ENCODE measurements around the gene REG3G.

REG3G gene

DNA sequence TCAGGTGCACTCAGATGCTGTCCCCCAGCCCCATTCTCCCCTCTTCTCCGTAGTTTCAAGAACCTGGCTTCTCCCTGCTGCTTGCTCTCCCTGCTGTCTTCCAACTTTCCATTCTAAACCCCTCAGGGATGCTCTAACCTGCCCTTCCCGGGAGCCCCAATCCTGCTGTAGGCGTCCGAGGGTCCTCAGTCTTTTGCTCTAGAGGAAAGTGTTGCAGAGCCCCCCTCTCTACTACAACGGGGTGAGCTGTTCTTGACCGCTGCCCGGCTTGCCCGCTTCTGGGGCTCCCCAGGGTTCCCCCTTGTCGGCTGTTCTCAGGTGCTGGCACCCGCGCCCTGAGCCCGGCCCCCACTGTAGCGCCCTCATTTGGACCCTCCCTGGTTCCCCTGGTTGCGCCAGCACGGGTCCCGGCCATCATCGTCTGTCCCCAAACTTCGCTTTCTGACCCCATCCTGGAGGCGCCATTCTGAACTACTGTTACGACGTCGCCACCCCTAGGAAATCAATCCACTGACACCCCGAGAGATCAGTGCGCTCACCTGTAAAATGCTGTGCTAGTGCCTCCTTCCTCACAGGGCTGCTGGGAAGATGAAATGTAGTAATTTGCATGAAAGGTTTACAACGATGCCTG lies 31.9 kb upstream of the REG3G start:
- H3K27me3 ChIP-seq (ENCODE audit: insufficient read depth, low read length, poor library complexity, severe bottlenecking), result no peaks in the 10 kb centered on the region

DNA sequence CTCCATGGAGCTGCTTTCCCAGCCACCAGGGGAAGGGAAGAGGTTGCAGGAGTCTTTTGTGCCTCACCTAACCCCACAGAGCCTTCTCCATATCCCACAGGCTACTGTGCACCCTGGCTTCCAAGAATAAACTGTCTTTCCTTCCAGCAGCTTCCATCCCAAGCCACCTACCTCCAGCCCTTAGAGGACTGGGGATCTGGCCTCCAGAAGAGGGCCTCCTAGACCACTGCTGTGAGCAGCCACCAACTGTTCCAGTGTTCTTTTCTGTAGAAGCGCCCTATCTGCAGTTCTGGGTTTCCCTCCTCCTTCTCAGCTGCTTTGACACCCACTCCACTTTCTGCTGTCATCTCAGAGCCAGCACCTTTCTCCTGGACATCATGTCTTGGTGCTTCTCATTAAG lies 30.7 kb upstream of the REG3G start:
- H3K27me3 ChIP-seq (ENCODE audit: insufficient read depth, low read length, poor library complexity, severe bottlenecking), result no peaks in the 10 kb centered on the region

More for the DNA sequence above, 31.9 kb upstream of the REG3G start:
- H3K4me2 ChIP-seq (ENCODE audit: low read depth, low read length, poor library complexity, severe bottlenecking), result no peak overlapping the region
- H3K79me2 ChIP-seq (ENCODE audit: insufficient read depth, low read length), result no peaks in the 10 kb centered on the region
- H3K4me1 ChIP-seq (ENCODE audit: insufficient read depth, low read length, poor library complexity, severe bottlenecking), result no peaks in the 10 kb centered on the region
- no peak overlapping the region for H3K9ac ChIP-seq (ENCODE audit: low read depth, low read length, poor library complexity, severe bottlenecking)
- H3F3A ChIP-seq (ENCODE audit: low read depth), result no peaks in the 10 kb centered on the region
- no peaks in the 10 kb centered on the region for H3K9me2 ChIP-seq (replicated peaks; ENCODE audit: low read depth, low read length)
- H3K36me3 ChIP-seq (ENCODE audit: insufficient read depth, low read length), result no peaks in the 10 kb centered on the region
- TF ChIP-seq EZH2phosphoT487 (IDR thresholded peaks at IDR 0.05; ENCODE audit: borderline replicate concordance), result no peak
- TF ChIP-seq, protein P1, sequence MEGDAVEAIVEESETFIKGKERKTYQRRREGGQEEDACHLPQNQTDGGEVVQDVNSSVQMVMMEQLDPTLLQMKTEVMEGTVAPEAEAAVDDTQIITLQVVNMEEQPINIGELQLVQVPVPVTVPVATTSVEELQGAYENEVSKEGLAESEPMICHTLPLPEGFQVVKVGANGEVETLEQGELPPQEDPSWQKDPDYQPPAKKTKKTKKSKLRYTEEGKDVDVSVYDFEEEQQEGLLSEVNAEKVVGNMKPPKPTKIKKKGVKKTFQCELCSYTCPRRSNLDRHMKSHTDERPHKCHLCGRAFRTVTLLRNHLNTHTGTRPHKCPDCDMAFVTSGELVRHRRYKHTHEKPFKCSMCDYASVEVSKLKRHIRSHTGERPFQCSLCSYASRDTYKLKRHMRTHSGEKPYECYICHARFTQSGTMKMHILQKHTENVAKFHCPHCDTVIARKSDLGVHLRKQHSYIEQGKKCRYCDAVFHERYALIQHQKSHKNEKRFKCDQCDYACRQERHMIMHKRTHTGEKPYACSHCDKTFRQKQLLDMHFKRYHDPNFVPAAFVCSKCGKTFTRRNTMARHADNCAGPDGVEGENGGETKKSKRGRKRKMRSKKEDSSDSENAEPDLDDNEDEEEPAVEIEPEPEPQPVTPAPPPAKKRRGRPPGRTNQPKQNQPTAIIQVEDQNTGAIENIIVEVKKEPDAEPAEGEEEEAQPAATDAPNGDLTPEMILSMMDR (conservative IDR thresholded peaks at IDR 0.05; ENCODE audit: low read length), result no peak
- H2AFZ ChIP-seq (ENCODE audit: low read length), result no peak overlapping the region
- no peak overlapping the region for H3K4me3 ChIP-seq (ENCODE audit: low read length, poor library complexity, severe bottlenecking)
- H3K9me3 ChIP-seq (ENCODE audit: insufficient read depth, low read depth, low read length), result no peaks in the 10 kb centered on the region
- no peaks in the 10 kb centered on the region for H4K20me1 ChIP-seq (ENCODE audit: insufficient read depth, low read length, poor library complexity, severe bottlenecking)

DNA sequence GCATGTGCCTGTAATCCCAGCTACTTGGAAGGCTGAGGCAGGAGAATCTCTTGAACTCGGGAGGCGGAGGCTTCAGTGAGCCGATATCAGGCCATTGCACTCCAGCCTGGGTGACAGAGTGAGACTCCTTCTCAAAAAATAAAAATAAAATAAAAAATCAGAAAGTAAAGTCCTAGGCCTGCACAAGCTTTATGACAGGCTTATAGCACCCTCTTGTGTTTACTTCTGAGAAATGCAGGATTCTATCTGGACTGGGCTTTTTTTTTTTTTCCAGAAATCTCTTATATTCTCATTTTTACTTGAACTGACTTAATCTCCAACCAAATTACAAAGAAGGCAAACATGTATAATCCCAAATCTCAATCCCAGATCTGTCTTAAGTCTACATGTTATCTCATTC lies 26.1 kb upstream of the REG3G start:
- H3K9me2 ChIP-seq (replicated peaks; ENCODE audit: low read depth, low read length), result no peaks in the 10 kb centered on the region

More for the DNA sequence above, 30.7 kb upstream of the REG3G start:
- H3K9me2 ChIP-seq (replicated peaks; ENCODE audit: low read depth, low read length), result no peaks in the 10 kb centered on the region
- no peaks in the 10 kb centered on the region for H3K79me2 ChIP-seq (ENCODE audit: insufficient read depth, low read length)
- TF ChIP-seq EZH2phosphoT487 (IDR thresholded peaks at IDR 0.05; ENCODE audit: borderline replicate concordance), result no peak
- TF ChIP-seq, protein P1 (conservative IDR thresholded peaks at IDR 0.05; ENCODE audit: low read length), result no peak
- no peaks in the 10 kb centered on the region for H4K20me1 ChIP-seq (ENCODE audit: insufficient read depth, low read length, poor library complexity, severe bottlenecking)
- no peak overlapping the region for H3K4me3 ChIP-seq (ENCODE audit: low read length, poor library complexity, severe bottlenecking)
- no peak overlapping the region for H3K9ac ChIP-seq (ENCODE audit: low read depth, low read length, poor library complexity, severe bottlenecking)
- no peaks in the 10 kb centered on the region for H3F3A ChIP-seq (ENCODE audit: low read depth)
- H3K4me1 ChIP-seq (ENCODE audit: insufficient read depth, low read length, poor library complexity, severe bottlenecking), result no peaks in the 10 kb centered on the region
- no peaks in the 10 kb centered on the region for H3K36me3 ChIP-seq (ENCODE audit: insufficient read depth, low read length)
- H3K9me3 ChIP-seq (ENCODE audit: insufficient read depth, low read depth, low read length), result no peaks in the 10 kb centered on the region
- no peak overlapping the region for H3K4me2 ChIP-seq (ENCODE audit: low read depth, low read length, poor library complexity, severe bottlenecking)
- H2AFZ ChIP-seq (ENCODE audit: low read length), result no peak overlapping the region

More for the DNA sequence above, 26.1 kb upstream of the REG3G start:
- Histone ChIP-seq H3F3A (ENCODE audit: low read depth) (no peaks in the 10 kb centered on the region), H3K79me2 (ENCODE audit: insufficient read depth, low read length) (no peaks in the 10 kb centered on the region), H3K27me3 (ENCODE audit: insufficient read depth, low read length, poor library complexity, severe bottlenecking) (no peaks in the 10 kb centered on the region), H3K9me3 (ENCODE audit: insufficient read depth, low read depth, low read length) (no peaks in the 10 kb centered on the region), H3K4me1 (ENCODE audit: insufficient read depth, low read length, poor library complexity, severe bottlenecking) (no peaks in the 10 kb centered on the region), H2AFZ (ENCODE audit: low read length) (no peak overlapping the region), H3K4me3 (ENCODE audit: low read length, poor library complexity, severe bottlenecking) (no peak overlapping the region), H3K9ac (ENCODE audit: low read depth, low read length, poor library complexity, severe bottlenecking) (no peak overlapping the region), H3K4me2 (ENCODE audit: low read depth, low read length, poor library complexity, severe bottlenecking) (no peak overlapping the region), H4K20me1 (ENCODE audit: insufficient read depth, low read length, poor library complexity, severe bottlenecking) (no peaks in the 10 kb centered on the region), H3K36me3 (ENCODE audit: insufficient read depth, low read length) (no peaks in the 10 kb centered on the region)
- TF ChIP-seq, protein P1 (conservative IDR thresholded peaks at IDR 0.05; ENCODE audit: low read length), result peak; percentile 55
- TF ChIP-seq EZH2phosphoT487 (IDR thresholded peaks at IDR 0.05; ENCODE audit: borderline replicate concordance), result no peak

All from Loucy (cell line).